Stimulated activated naive CD4-positive, alpha-beta T cell treated with Interleukin-2 at 50 U/mL for 16 hours (primary cell): ENCODE data around the gene CCDC43.
"Not testable (repeated sequence)": the region's sequence is repeated elsewhere in the genome, so short reads cannot be mapped to it uniquely, and the experiment has no call there.

Source experiments
- DNase-seq: peaks from one replicate; lab custom pipeline; 2025; lab: John Stamatoyannopoulos, UW

Gene CCDC43

GRCh38 chr17:44689477-44690217 is at the start of gene CCDC43:
Gene CCDC43, minus strand, starts transcription at chr17:44689776. Its CDS starts 23 bp downstream, at chr17:44689753.
- DNase-seq = peak; percentile 90

- DNase-seq = no peak
Observed at GRCh38 chr17:44738214-44738906, 48.8 kb upstream of the CCDC43 start.

- no peak for DNase-seq
Observed at GRCh38 chr17:44736551-44737240, 47.1 kb upstream of the CCDC43 start.

GRCh38 chr17:44734272-44734671 is 44.7 kb upstream of the CCDC43 start:
- no peak for DNase-seq

- no peak for DNase-seq
Observed at GRCh38 chr17:44733753-44734152, 44.2 kb upstream of the CCDC43 start.

- not testable (repeated sequence) for DNase-seq
Observed at GRCh38 chr17:44726121-44726520, 36.5 kb upstream of the CCDC43 start.

GRCh38 chr17:44722254-44722653 is 32.7 kb upstream of the CCDC43 start:
- no peak for DNase-seq

- DNase-seq = no peak
Observed at GRCh38 chr17:44719444-44719843, 29.9 kb upstream of the CCDC43 start.

GRCh38 chr17:44708401-44709263 is 19.1 kb upstream of the CCDC43 start, which contains the start of gene DBF4B:
Gene DBF4B, plus strand, starts transcription at chr17:44708665. Its CDS starts 156 bp downstream, at chr17:44708821.
- peak; percentile 79 for DNase-seq

- no peak for DNase-seq
Observed at GRCh38 chr17:44707755-44708400, 18.3 kb upstream of the CCDC43 start.

- not testable (repeated sequence) for DNase-seq
Observed at GRCh38 chr17:44700288-44700687, 10.7 kb upstream of the CCDC43 start.

- DNase-seq = no peak
Observed at GRCh38 chr17:44693609-44694008, 4.0 kb upstream of the CCDC43 start.

GRCh38 chr17:44690746-44691306 is 1.2 kb upstream of the CCDC43 start:
- not testable (repeated sequence) for DNase-seq

GRCh38 chr17:44688675-44689476 is 700 bp downstream of the CCDC43 start:
- no peak for DNase-seq

GRCh38 chr17:44688200-44688599 is 1.4 kb downstream of the CCDC43 start:
- DNase-seq = no peak

- DNase-seq = no peak
Observed at GRCh38 chr17:44687756-44688155, 1.8 kb downstream of the CCDC43 start.

- DNase-seq = not testable (repeated sequence)
Observed at GRCh38 chr17:44683303-44683702, 6.3 kb downstream of the CCDC43 start.

- DNase-seq = no peak
Observed at GRCh38 chr17:44677136-44677535, 12.4 kb downstream of the CCDC43 start.

GRCh38 chr17:44673893-44674292 is 15.7 kb downstream of the CCDC43 start:
- DNase-seq = no peak

- no peak for DNase-seq
Observed at GRCh38 chr17:44672479-44673093, 17.0 kb downstream of the CCDC43 start.
